ENCODE measurements around the gene ITSN2.

The ITSN2 gene

GRCh38 chr2:24274809-24275208 is 85.5 kb downstream of the ITSN2 start:
- in situ Hi-C loops (cut with HindIII; ENCODE audit: low sequenced_read_pairs) = no loop called here

GRCh38 chr2:24273598-24273997 is 86.7 kb downstream of the ITSN2 start:
- in situ Hi-C loops (cut with HindIII; ENCODE audit: low sequenced_read_pairs) = no loop called here

GRCh38 chr2:24272907-24273306 is 87.4 kb downstream of the ITSN2 start:
- in situ Hi-C loops (cut with HindIII; ENCODE audit: low sequenced_read_pairs) = no loop called here

- in situ Hi-C loops (cut with HindIII; ENCODE audit: low sequenced_read_pairs) = no loop called here
Measured at GRCh38 chr2:24272161-24272802, 88.1 kb downstream of the ITSN2 start.

GRCh38 chr2:24269265-24269664 is 91.1 kb downstream of the ITSN2 start:
- in situ Hi-C loops (cut with HindIII; ENCODE audit: low sequenced_read_pairs) = no loop called here

GRCh38 chr2:24265212-24265611 is 95.1 kb downstream of the ITSN2 start:
- in situ Hi-C loops (cut with HindIII; ENCODE audit: low sequenced_read_pairs) = no loop called here

- in situ Hi-C loops (cut with HindIII; ENCODE audit: low sequenced_read_pairs) = no loop called here
Measured at GRCh38 chr2:24262421-24262970, 97.8 kb downstream of the ITSN2 start.

GRCh38 chr2:24261441-24261840 is 98.9 kb downstream of the ITSN2 start:
- in situ Hi-C loops (cut with HindIII; ENCODE audit: low sequenced_read_pairs) = no loop called here

GRCh38 chr2:24259316-24259715 is 101.0 kb downstream of the ITSN2 start:
- in situ Hi-C loops (cut with HindIII; ENCODE audit: low sequenced_read_pairs) = no loop called here

- in situ Hi-C loops (cut with HindIII; ENCODE audit: low sequenced_read_pairs) = no loop called here
Measured at GRCh38 chr2:24258718-24259117, 101.6 kb downstream of the ITSN2 start.

GRCh38 chr2:24253303-24253919 is 106.9 kb downstream of the ITSN2 start:
- in situ Hi-C loops (cut with HindIII; ENCODE audit: low sequenced_read_pairs) = no loop called here

- in situ Hi-C loops (cut with HindIII; ENCODE audit: low sequenced_read_pairs) = no loop called here
Measured at GRCh38 chr2:24247592-24247991, 112.7 kb downstream of the ITSN2 start.

- in situ Hi-C loops (cut with HindIII; ENCODE audit: low sequenced_read_pairs) = no loop called here
Measured at GRCh38 chr2:24247164-24247563, 113.2 kb downstream of the ITSN2 start.

- in situ Hi-C loops (cut with HindIII; ENCODE audit: low sequenced_read_pairs) = no loop called here
Measured at GRCh38 chr2:24245986-24246776, 114.2 kb downstream of the ITSN2 start.

- in situ Hi-C loops (cut with HindIII; ENCODE audit: low sequenced_read_pairs) = no loop called here
Measured at GRCh38 chr2:24241528-24241927, 118.8 kb downstream of the ITSN2 start.

- in situ Hi-C loops (cut with HindIII; ENCODE audit: low sequenced_read_pairs) = no loop called here
Measured at GRCh38 chr2:24239553-24239952, 120.8 kb downstream of the ITSN2 start.

GRCh38 chr2:24238158-24238557 is 122.2 kb downstream of the ITSN2 start:
- in situ Hi-C loops (cut with HindIII; ENCODE audit: low sequenced_read_pairs) = no loop called here

GRCh38 chr2:24237313-24237712 is 123.0 kb downstream of the ITSN2 start:
- in situ Hi-C loops (cut with HindIII; ENCODE audit: low sequenced_read_pairs) = no loop called here

GRCh38 chr2:24233321-24233720 is 127.0 kb downstream of the ITSN2 start:
- in situ Hi-C loops (cut with HindIII; ENCODE audit: low sequenced_read_pairs) = no loop called here

GRCh38 chr2:24231461-24231881 is 128.9 kb downstream of the ITSN2 start:
- in situ Hi-C loops (cut with HindIII; ENCODE audit: low sequenced_read_pairs) = no loop called here

- in situ Hi-C loops (cut with HindIII; ENCODE audit: low sequenced_read_pairs) = no loop called here
Measured at GRCh38 chr2:24228470-24228869, 131.9 kb downstream of the ITSN2 start.
